Hippocampal formation (tissue), 2 donors: ENCODE results near the gene IL10.
"Not testable (repeated sequence)": the region's sequence is repeated elsewhere in the genome, so short reads cannot be mapped to it uniquely, and the experiment has no call there.

Source experiments
- DNase-seq, 2 donors: peaks; one replicate each; lab custom pipeline; 2025; lab: John Stamatoyannopoulos, UW

The IL10 gene

DNA sequence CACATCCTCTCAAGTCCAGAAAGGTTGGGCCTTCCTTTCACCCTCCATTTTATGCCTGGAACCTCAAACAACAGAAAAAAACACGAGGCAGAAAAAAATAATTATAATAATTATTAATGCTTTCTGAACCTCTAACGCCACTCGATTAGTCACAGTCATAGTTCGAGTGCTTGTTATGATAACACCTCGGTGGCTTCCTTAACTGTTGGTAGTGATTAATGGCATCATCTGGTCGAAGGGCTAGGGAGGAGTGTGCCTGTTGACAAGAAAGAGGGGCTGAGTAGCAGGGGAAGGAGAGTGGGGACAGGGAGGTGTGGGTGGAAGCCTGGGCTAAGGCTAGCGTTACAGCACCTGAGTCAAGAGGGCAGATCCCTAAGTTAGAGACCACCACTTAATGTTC, 21.3 kb upstream of the IL10 start:
- no peak for DNase-seq

GRCh38 chr1:206792939-206793607, 20.8 kb upstream of the IL10 start:
- no peak for DNase-seq

DNA sequence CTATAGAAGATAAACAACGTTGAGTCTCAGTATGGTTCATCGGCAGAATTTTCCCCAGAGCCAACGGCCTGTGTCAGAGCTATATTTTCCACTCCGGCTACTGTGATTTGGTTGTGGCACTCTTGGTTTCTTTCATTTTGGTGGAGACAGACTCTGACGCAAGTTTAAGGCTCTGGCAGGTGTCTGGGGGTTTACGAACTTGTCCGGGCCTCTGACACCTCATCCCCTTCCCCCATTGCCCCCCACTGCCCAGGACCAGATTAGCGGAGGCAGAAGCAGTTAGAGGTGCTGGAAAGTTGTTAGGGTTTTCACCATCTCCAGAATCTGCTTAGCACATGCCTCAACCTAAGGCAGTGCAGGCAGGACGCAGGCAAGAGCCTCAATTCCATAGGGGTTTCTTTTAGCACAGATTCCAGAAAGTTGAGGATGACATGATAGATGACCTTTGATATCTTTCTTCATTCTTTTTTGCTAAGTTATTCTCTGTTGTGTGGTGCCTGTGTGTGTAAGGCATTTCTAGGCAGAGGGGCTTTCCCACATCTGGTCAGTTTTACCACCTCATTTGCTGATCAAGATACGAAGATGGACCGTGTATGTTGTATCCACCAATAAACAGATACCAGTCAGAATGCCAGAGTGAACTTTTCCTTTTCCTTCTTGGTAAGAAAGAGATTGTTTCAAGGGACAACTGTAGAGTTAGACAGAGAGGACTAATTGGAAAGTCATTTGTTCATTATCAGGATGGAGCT, 18.4 kb upstream of the IL10 start:
- DNase-seq, result no peak

- no peak for DNase-seq
Measured at GRCh38 chr1:206788487-206789050, 16.3 kb upstream of the IL10 start.

- DNase-seq, result no peak
Measured at GRCh38 chr1:206787891-206788290, 15.6 kb upstream of the IL10 start.

DNA sequence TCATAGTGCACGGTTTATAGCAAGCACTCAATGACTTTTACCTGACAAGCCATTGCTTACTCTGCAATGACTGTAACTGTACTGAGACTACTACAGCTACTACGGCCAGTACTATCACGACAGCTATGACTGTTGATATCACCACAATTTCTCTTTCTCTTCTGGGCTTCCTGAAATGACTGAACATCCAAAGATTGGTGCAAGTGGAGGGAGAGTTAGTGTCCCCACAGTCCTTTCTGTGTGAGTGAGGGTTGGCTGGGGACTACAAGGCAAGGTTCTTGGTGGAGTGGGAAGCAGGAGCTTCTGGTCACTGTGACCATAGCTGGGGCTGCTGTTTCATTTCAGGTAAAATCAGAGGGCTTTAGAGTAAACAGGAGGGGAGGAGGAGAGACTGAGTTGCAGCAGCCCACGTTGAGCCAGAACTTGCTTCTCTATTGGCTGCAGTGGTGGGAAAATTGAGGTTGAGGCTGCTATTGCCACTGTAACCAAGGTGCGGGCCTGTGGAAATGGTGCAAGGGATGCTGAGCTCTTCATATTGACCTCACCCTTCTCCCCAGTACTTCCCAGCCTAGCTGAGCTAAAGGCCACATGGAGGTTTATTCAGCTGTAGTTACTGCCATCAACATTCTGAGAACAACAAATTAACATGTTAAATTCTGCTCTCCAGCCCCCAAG, 14.1 kb upstream of the IL10 start:
- DNase-seq, result no peak

GRCh38 chr1:206785182-206785765, 13.0 kb upstream of the IL10 start:
- DNase-seq, result no peak

DNA sequence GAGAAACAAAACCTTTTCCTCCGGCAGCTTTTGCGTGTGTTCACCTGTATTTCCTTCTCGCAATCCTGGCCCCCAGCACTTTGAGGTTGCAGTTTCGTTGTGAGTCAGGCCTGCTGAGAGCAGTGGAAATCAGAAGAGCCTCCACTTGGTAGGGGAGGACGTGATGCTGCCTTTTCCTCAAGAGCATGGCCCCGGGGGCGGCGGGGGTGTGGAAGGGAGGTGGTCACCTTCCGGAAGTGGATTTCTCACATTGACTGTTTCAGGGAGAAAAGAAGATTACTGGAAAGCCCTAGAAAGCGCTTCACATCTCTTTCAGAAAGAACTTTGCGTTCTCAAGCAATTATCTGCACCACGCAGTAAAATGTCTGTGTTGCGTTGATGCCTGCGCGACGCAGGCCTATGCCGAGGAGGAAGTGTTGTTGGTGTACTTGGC, 12.2 kb upstream of the IL10 start:
- no peak for DNase-seq

DNA sequence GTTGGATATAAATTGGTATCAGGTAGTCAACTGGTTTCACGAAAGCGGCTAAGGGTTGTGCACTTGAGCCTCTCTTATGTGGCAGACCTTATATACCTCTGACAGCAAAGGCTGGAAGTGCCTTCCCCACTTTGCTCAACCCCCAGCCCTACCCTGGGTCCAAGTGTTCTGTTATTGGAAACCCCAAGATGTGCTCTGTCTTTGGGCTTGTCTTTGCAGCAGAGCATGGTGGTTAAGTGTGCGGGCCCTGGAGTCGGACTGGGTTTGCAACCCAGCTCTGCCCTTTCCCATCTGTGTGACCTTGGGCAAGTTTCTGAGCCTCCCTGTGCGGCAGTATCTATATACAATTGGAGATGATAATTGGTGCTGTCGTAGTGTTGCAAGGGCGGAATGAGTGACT, 11.2 kb upstream of the IL10 start:
- DNase-seq, result no peak

DNA sequence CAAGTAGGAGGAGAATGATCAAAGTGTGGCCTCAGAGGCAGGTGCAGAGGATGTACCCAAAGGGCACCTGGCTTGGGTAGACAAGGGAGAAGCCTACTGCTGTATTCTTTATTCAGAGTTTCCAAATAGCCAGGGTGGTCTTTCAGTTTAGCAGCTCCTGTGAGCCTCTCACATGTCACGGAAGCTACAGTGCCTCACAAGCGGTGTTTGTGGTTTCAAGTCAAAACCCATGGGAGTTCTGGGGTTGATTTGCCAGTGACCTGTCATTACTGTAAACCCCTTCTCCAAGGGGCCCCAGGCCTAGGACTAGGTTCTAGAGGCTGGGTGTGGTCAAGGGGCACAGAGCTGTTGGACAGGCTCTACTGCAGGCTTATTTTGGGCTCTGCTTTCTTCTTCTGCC, 10.2 kb upstream of the IL10 start:
- no peak for DNase-seq

GRCh38 chr1:206779638-206780037, 7.3 kb upstream of the IL10 start:
- DNase-seq, result no peak

- DNase-seq, result not testable (repeated sequence)
Measured at GRCh38 chr1:206778911-206779310, 6.6 kb upstream of the IL10 start.

GRCh38 chr1:206778031-206778430, 5.7 kb upstream of the IL10 start:
- no peak for DNase-seq

- no peak for DNase-seq
Measured at GRCh38 chr1:206776229-206776628, 3.9 kb upstream of the IL10 start.

DNA sequence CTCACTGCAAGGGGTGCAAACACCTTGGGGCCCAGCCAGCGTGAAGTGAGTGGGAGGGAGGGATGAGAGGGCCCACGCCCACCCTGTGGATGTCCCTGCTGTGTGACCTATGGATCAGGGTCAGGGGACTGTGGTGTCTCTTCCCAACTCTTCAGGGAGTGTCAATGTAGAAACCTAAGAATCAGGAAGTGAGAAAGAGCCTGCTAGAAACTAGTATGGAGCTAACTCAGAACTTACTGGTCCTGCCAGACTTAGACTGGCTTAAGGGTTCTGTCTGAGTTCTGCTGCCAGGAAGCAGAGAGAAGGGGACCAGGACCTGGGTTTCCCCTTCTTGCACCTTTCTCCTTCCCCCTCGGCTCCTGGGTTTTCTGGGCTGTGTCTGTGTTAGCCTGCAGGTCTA, 1.8 kb upstream of the IL10 start:
- DNase-seq, result no peak

- DNase-seq, result no peak
Measured at GRCh38 chr1:206771338-206771692, 979 bp downstream of the IL10 start.

GRCh38 chr1:206770531-206771337, 1.6 kb downstream of the IL10 start, which contains the start of gene IL19:
TSS of gene IL19 (plus strand) at chr1:206770773. CDS start at chr1:206836663, 65,890 bp downstream.
- no peak for DNase-seq

DNA sequence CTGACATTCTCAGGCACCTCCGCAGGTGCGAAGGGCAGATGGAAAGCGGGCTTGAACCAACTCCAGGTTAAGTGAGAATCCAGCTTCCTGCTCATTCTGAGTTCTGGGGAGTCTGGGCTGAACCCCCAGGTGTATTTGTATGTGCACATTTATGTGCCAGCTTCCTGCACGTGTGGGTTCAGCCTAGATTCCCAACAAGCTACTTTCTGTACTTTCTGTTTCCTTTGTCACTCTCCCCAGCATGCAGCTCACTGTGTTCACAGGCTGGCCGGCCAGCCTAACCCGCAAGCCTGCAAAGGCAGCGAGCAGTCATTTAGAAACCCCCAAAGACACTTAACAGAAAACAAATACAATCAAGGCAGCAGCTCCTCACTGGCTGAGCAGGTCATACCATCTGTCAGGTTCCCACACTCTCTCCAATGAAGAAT, 3.0 kb downstream of the IL10 start:
- no peak for DNase-seq

GRCh38 chr1:206768472-206769303, 3.6 kb downstream of the IL10 start:
- no peak for DNase-seq

- DNase-seq, result peak; percentile 19 to 37
Measured at GRCh38 chr1:206766251-206766856, 5.9 kb downstream of the IL10 start.
